Activated CD8-positive, alpha-beta T cell treated with anti-CD3 and anti-CD28 coated beads for 36 hours (primary cell): ENCODE results near the gene EGFL8. TPM values are rescaled to one million over a fixed set of nuclear protein-coding genes. Genes with fewer than 3 reads are reported as not detected.

ENCODE experiments used
- ATAC-seq: fragments of 200-7000 bp; cut with Tn5 transposase; one replicate; pipeline ENCODE4 v1.10.0; 2021; ENCODE audit warnings: mild to moderate bottlenecking, moderate library complexity
- CTCF ChIA-PET: fragments of 350-600 bp; sonication (Branson Sonifier 250); formaldehyde crosslinking; loops from one replicate; lab custom pipeline; 2021; ENCODE audit warnings: antibody characterized with exemption; lab: Charles Lee
- POLR2A ChIA-PET: fragments of 350-600 bp; sonication (Branson Sonifier 250); formaldehyde crosslinking; loops from one replicate; lab custom pipeline; 2021; ENCODE audit warnings: antibody characterized with exemption; lab: Charles Lee
- DNase-seq: peaks from one replicate; pipeline ENCODE4 v3.0.0-alpha.2; 2020
- H3K27ac Mint-ChIP-seq: one replicate; pipeline ENCODE4 v1.8.0; 2021; ENCODE audit warnings: mild to moderate bottlenecking, mixed read lengths
- H3K27me3 Mint-ChIP-seq: one replicate; pipeline ENCODE4 v1.8.0; 2021; ENCODE audit warnings: mixed read lengths
- H3K36me3 Mint-ChIP-seq: one replicate; pipeline ENCODE4 v1.8.0; 2021; ENCODE audit warnings: low read depth, mixed read lengths
- H3K4me1 Mint-ChIP-seq: one replicate; pipeline ENCODE4 v1.8.0; 2021; ENCODE audit warnings: low read depth, mixed read lengths
- H3K4me3 Mint-ChIP-seq: one replicate; pipeline ENCODE4 v1.8.0; 2021; ENCODE audit warnings: mild to moderate bottlenecking, moderate library complexity, mixed read lengths
- H3K9me3 Mint-ChIP-seq: one replicate; pipeline ENCODE4 v1.8.0; 2021; ENCODE audit warnings: mixed read lengths
- intact Hi-C: fragments of 100-400 bp; cut with micrococcal nuclease; formaldehyde crosslinking; loops from one replicate; pipeline ENCODE4 v1.10.0; 2022
- total RNA-seq, 2 experiments: library from RNA; stranded (reverse); gene quantifications; one replicate each; pipeline ENCODE4 v1.2.3, GENCODE V29; 2021
- TF ChIP-seq, protein P1 (sequence below): fragments of 200-600 bp; IDR thresholded peaks from one replicate; pipeline ENCODE4 v1.8.0; 2022; ENCODE audit warnings: antibody characterized with exemption, mild to moderate bottlenecking

EGFL8 gene
- total RNA-seq, 2 experiments from 2014 or later: 13.3 to 14.0 TPM

DNA sequence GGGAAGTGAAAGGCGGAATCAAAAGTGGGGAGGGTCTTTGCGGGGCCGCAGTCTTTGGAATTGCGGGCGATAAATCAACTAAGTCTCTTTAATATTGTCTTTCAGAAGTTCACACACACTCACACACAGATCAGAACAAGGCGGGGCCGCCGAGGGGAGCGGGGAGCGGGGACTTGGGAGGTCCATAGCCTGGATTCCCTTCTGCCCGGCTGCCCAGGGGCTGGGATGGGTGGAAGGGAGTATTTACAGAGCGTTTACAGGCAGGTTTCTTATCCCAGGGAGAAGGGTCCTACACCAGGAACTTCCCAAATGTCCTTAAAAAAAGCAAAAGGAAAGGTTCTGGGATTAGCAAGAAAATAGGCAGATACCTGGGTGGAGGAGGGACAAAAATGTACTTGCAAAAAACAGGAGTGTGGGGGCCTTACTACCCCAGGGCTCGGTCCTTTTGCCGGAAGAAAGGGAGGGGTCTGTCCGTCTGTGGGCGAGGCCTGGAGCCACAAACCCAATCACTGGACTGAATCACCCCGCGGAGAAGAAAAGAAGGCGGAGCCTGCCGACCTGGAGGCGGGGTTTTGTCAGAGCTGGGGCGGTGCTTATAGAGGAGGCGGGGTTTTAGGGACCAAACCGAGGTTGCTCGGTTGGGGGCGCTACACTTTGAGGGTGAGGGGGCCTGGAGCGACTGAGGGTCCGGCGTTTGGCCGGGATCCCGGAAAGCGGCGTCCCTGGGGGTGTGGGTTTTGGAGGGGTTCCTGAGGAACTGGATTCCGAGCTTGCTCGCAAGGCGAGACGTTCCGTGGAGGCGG, 15.9 kb upstream of the EGFL8 start:
- intact Hi-C loops: no loop called here
- H3K9me3 Mint-ChIP-seq: no peaks in the 10 kb centered on the region
- POLR2A ChIA-PET: no interaction called here
- peaks cover 23% of the 10 kb centered on the region for H3K27me3 Mint-ChIP-seq
- peaks cover 44% of the 10 kb centered on the region for H3K4me1 Mint-ChIP-seq
- TF ChIP-seq, protein P1, sequence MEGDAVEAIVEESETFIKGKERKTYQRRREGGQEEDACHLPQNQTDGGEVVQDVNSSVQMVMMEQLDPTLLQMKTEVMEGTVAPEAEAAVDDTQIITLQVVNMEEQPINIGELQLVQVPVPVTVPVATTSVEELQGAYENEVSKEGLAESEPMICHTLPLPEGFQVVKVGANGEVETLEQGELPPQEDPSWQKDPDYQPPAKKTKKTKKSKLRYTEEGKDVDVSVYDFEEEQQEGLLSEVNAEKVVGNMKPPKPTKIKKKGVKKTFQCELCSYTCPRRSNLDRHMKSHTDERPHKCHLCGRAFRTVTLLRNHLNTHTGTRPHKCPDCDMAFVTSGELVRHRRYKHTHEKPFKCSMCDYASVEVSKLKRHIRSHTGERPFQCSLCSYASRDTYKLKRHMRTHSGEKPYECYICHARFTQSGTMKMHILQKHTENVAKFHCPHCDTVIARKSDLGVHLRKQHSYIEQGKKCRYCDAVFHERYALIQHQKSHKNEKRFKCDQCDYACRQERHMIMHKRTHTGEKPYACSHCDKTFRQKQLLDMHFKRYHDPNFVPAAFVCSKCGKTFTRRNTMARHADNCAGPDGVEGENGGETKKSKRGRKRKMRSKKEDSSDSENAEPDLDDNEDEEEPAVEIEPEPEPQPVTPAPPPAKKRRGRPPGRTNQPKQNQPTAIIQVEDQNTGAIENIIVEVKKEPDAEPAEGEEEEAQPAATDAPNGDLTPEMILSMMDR: peak; percentile 57
- ATAC-seq (peak; percentile 89), DNase-seq (peak; percentile 87)
- H3K4me3 Mint-ChIP-seq: peak overlapping the region; percentile 78
- CTCF ChIA-PET: interaction anchor here (0.6 to 3.7 kb wide), 9 partner anchors 10 to 746 kb away, joined by 3 to 21 read pairs (median 4); partner anchors contain the start of genes ATF6B and TAP2
- peak overlapping the region; percentile 63 for H3K27ac Mint-ChIP-seq
- H3K36me3 Mint-ChIP-seq: peaks cover 3% of the 10 kb centered on the region

DNA sequence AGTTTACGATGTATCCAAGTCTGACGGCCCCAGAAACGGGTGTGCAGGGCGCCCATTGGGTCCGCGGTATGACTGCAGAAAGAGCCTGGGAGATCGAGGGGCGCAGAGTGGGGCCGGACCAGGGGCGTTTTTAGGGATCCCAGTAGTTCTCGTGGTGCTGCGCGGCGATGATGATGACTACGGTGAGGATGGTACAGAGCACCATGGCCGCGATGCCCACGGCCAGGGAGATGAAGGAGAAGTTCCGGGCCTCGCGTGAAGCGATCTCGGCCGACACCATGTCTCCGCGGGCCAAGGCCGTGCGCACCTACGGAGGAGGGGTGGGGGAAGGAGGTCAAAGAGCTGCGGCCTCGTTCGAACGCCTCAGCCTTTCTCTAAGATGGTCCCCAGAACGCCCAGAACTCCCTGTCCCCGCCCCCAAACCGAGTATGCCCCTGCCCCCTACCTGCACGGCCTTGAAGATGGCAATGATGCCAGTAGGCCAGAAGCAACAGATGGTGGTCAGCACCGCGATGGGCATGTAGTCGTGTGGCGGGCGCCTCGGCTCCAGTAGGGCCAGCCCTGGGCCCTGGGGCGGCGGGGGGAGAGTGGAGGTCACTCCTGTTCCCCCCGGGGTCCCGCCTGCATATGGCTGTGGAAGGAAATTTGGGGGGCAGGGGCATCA, 15.2 kb upstream of the EGFL8 start:
- Mint-ChIP-seq H3K4me1 (peaks cover 44% of the 10 kb centered on the region), H3K9me3 (no peaks in the 10 kb centered on the region), H3K36me3 (peaks cover 3% of the 10 kb centered on the region), H3K4me3 (peak overlapping the region; percentile 78), H3K27ac (peak overlapping the region; percentile 63), H3K27me3 (peaks cover 23% of the 10 kb centered on the region)
- ATAC-seq (peak; percentile 10), DNase-seq (peak; percentile 26)
- intact Hi-C loops: no loop called here
- ChIA-PET POLR2A (no interaction called here), CTCF (interaction anchor here (0.6 to 3.7 kb wide), 6 partner anchors 9 to 264 kb away, joined by 3 to 21 read pairs (median 4); partner anchors contain the start of gene ATF6B)
- TF ChIP-seq, protein P1: no peak

DNA sequence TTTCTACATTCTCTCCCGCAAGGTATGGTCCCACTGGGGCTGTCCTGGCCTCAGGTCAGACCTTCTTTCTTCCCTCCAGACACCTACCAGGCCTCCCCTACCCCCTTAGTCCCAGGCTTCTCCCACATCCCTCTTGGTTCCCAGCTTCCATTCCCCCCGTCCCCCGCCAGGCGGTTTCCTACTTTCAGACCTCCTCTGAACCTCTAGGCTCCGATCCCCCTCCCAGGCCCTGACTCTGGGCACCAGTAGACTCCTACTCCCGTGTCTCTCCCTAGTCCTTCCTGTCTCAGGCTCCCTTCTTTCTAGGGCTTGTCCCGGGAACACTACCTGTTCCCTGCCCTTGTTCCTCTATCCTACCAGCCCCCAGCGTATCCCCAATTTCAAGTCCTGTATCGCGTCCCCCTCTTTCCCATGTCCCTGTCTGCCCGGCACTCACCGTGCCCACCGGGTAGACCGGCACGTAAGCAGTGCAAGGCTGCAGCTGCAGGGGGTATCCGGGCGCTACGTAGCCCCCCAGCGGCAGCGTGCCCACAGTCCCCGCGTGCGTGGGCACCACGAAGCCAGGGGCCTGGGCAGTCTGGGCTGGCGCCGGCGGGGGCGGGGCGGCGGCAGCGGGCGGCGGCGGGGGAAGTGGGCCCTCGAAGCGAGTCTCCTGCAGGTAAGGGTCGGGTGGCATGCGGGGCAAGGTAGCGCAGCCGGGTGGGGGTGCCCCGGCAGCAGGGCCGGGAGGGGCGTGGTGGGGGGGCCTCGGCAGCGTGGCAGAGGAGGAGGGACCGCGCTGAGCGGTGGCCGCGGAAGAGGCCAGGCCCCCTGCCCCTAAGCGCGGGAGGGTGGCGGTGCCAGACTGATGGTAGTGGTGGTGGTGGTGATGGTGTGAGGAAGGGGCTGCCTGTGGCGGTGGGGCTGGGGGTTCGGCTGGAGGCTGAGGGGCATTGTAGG, 14.2 kb upstream of the EGFL8 start:
- Mint-ChIP-seq H3K4me1 (peaks cover 48% of the 10 kb centered on the region), H3K36me3 (peaks cover 3% of the 10 kb centered on the region), H3K4me3 (peak overlapping the region; percentile 56), H3K27ac (no peak overlapping the region), H3K9me3 (no peaks in the 10 kb centered on the region), H3K27me3 (peaks cover 23% of the 10 kb centered on the region)
- intact Hi-C loops: no loop called here
- CTCF ChIA-PET: interaction anchor here (0.6 to 1.2 kb wide), 3 partner anchors 8 to 31 kb away, joined by 3 to 4 read pairs (median 3); partner anchors contain the start of gene ATF6B
- TF ChIP-seq, protein P1: no peak
- POLR2A ChIA-PET: no interaction called here
- ATAC-seq: no peak
- no peak for DNase-seq

DNA sequence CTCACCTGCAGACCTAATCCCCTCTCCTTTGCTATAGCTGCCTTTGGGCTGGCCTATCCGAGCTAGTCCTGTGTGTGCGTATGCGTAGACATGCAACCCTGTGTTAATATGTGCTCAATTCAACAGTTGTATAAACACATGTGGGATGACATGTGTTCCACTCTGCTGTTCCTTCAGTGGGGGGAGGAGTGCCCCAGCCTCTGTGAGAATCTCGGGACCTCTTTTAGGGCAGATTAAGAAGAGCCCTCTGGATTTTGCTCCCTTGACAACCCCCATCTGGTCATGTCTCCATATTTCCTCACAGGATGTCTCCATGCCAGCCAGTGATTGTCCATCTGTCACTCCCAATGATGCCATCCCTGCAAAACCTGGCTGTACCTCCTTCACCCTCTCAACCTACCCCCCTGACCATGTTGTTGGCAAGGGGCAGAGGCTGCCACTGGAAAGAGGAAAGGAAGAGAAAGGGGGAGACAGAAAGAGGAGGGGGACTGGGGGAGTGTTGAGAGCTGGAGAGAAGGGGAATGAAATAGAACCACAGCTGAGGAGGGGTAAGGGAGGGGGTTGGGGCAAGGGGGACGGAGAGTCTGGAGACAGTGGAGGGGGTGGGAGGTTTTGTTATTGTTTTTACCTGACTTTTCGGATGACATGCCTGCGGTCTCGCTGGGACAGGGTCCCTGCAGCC, 13.1 kb upstream of the EGFL8 start:
- CTCF ChIA-PET: interaction anchor here (1.0 to 2.9 kb wide), 4 partner anchors 22 to 103 kb away, joined by 4 to 8 read pairs (median 6); partner anchors contain the start of genes ATF6B and FKBPL
- H3K27me3 Mint-ChIP-seq: peaks cover 23% of the 10 kb centered on the region
- no peaks in the 10 kb centered on the region for H3K9me3 Mint-ChIP-seq
- peak overlapping the region; percentile 56 for H3K4me3 Mint-ChIP-seq
- DNase-seq (peak; percentile 14), ATAC-seq (no peak)
- POLR2A ChIA-PET: interaction anchor here (1.0 kb wide), 1 partner anchor 15 kb away, joined by 3 read pairs; no protein-coding TSS in a partner anchor
- no peak overlapping the region for H3K27ac Mint-ChIP-seq
- intact Hi-C loops: no loop called here
- peaks cover 6% of the 10 kb centered on the region for H3K36me3 Mint-ChIP-seq
- peaks cover 55% of the 10 kb centered on the region for H3K4me1 Mint-ChIP-seq
- TF ChIP-seq, protein P1: no peak
